ENCODE results near the gene GNA12. TPM values are rescaled to one million over a fixed set of nuclear protein-coding genes. Genes with fewer than 3 reads are reported as not detected.

Gene GNA12
- total and polyA plus RNA-seq, 2 of the 4 experiments (the other 2 are of a cell fraction), result 14.3 to 93.9 TPM

- POLR2A ChIA-PET (ENCODE audit: unreplicated experiment), result no interaction called here
- DNase-seq (no peak), ATAC-seq (ENCODE audit: low read depth) (no peak)
- peaks cover 31 to 94% of the 10 kb centered on the region in 2 experiments for H3K79me1 ChIP-seq (ENCODE audit: low read depth in 1 of 2, low read length in 2 of 2)
- BruUV-seq (replicated peaks), result no TSS peak
- 0 out of 2 replicates have a peak overlapping the region, but pooled peaks have one; percentile 50 for H2AK5ac ChIP-seq (ENCODE audit: low read depth, low read length)
- no peak overlapping the region for H3K4me3 ChIP-seq (ENCODE audit: insufficient read depth, low read depth, low read length)
- peaks cover 58% of the 10 kb centered on the region for H4K20me1 ChIP-seq (ENCODE audit: insufficient read depth, low read length)
- no peak overlapping the region for H2BK20ac ChIP-seq (ENCODE audit: low read depth, low read length)
- in situ Hi-C loops (cut with MboI; ENCODE audit: low sequenced_read_pairs), result no loop called here
- H3K36me3 ChIP-seq (ENCODE audit: control insufficient read depth, insufficient read depth, low read length), result peaks cover 22% of the 10 kb centered on the region
- H4K91ac ChIP-seq (ENCODE audit: insufficient read depth, low read depth, low read length), result no peak overlapping the region
- H4K8ac ChIP-seq (ENCODE audit: low read depth in 2 of 2, low read length in 2 of 2), result peak overlapping the region in 1 of 2 experiments; percentile 35; a peak in 1 of 4 replicates
- H4K5ac ChIP-seq (ENCODE audit: low read depth, low read length), result no peak overlapping the region
- no peak overlapping the region for H2AFZ ChIP-seq (replicated peaks; ENCODE audit: low read length, poor library complexity)
- H2BK5ac ChIP-seq (ENCODE audit: low read depth, low read length, poor library complexity, severe bottlenecking), result no peak overlapping the region
- dilution Hi-C loops (cut with HindIII; ENCODE audit: low sequenced_read_pairs, unreplicated experiment), result no loop called here
- H3K9me3 ChIP-seq (ENCODE audit: control insufficient read depth, insufficient read depth, low read length), result no peaks in the 10 kb centered on the region
- H3K27me3 ChIP-seq (ENCODE audit: control insufficient read depth, insufficient read depth, low read length), result no peaks in the 10 kb centered on the region
- no peak overlapping the region for H2BK120ac ChIP-seq (ENCODE audit: low read depth, low read length)
- peaks cover 14% of the 10 kb centered on the region for H3K4me1 ChIP-seq (ENCODE audit: control insufficient read depth, insufficient read depth, low read length)
- no peak overlapping the region for H3K56ac ChIP-seq (ENCODE audit: extremely low read depth, insufficient read depth, low read length)
- H3K9ac ChIP-seq (ENCODE audit: low read depth, low read length), result no peak overlapping the region
- intact Hi-C loops (cut with micrococcal nuclease), result no loop called here
- no peak overlapping the region for H2AK9ac ChIP-seq (replicated peaks; ENCODE audit: low read depth, low read length, poor library complexity)
- 0 out of 2 replicates have a peak overlapping the region, but pooled peaks have one; percentile 34 for H3K23ac ChIP-seq (ENCODE audit: low read depth, low read length)
- TF ChIP-seq MAFK (IDR thresholded peaks at IDR 0.05; ENCODE audit: low read depth, low read length), result no peak
- no peak for TF ChIP-seq ELK1 (IDR thresholded peaks at IDR 0.05; ENCODE audit: borderline replicate concordance, low read depth, low read length)
- peak; percentile 62 for TF ChIP-seq CEBPB (IDR thresholded peaks at IDR 0.05; ENCODE audit: low read depth, low read length)
- no peak for TF ChIP-seq RAD21 (IDR thresholded peaks at IDR 0.05; ENCODE audit: low read length)
- no peak for TF ChIP-seq FOS (IDR thresholded peaks at IDR 0.05; ENCODE audit: low read depth, low read length)
- TF ChIP-seq SMC3 (IDR thresholded peaks at IDR 0.05; ENCODE audit: low read depth, low read length), result no peak
- WGBS, 2 experiments (ENCODE audit: extremely low coverage in 2 of 2, insufficient read length in 1 of 2), result no CpG with 5 or more reads among the region's 3 CpGs
- H3K9me1 ChIP-seq (ENCODE audit: insufficient read depth, low read length), result peaks cover 9% of the 10 kb centered on the region
- peak overlapping the region; percentile 31; the same call in 1 of the 2 replicates for H3K27ac ChIP-seq (ENCODE audit: insufficient read depth, low read length)
- CTCF ChIA-PET, result no interaction called here
- no peak overlapping the region for H3K4ac ChIP-seq (ENCODE audit: low read depth, low read length)
- no peak overlapping the region for H3K14ac ChIP-seq (replicated peaks; ENCODE audit: low read depth, low read length)
- no peak overlapping the region for H3K18ac ChIP-seq (ENCODE audit: low read depth, low read length)
- 0 out of 3 replicates have a peak overlapping the region, but pooled peaks have one; percentile 6 for H2BK15ac ChIP-seq (ENCODE audit: low read depth, low read length)
- H3K4me2 ChIP-seq (ENCODE audit: low read depth, low read length), result no peak overlapping the region
Observed at GRCh38 chr7:2838451-2838850, 5.7 kb downstream of the GNA12 start.

Data from IMR-90 (cell line).